Measurements from ENCODE around the gene ZNF221. TPM values are rescaled to one million over a fixed set of nuclear protein-coding genes. Genes with fewer than 3 reads are reported as not detected.
A peak's percentile ranks its signal among the peaks of the same experiment; 100 is the strongest.

Gene ZNF221
- total RNA-seq, 1 experiment from 2014 or later, result 6.2 TPM

DNA sequence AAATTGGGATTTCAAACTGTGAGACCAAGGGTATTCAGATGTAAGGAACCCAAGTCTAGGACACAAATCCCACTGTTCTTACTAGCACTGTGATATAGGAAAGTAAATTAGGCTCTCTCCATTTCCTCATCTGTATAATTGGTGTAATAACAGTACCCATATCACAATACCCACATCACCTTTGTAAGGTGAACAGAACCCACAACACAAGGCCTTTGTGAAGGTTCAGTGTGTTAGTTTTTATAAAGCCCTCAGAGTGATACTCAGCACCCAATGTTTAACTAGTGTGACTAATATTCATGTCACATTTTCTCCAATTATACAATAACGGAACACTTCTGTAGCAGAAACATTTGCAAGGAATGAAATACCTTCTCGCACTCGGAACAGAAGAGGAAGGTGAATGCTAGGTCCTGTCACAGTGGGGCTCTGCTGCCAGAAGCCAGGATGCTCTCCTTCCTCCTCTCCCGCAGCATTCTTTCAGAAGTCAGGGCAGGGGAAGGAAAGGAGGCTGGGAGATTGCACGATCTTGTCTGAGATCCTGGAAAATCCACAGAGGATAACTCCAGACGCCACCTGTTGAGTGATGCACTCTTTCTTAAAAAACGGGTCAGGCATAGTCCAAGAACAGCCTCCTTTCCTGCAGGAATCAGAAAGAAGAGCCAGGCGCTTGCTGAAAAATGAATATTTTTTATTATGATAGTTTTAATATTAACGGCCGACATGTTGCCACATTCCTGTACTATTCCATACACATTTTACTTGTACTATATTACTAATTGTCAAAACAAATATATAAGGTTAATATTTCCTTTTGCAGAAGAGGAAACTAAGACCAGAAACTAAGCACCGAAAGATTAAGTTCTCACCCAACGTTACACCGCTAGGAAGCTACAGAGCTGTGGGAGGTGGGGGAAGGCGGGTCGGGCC, 16.7 kb upstream of the ZNF221 start:
- 0 out of 2 replicates have a peak, but pooled peaks cover 2% of the 10 kb centered on the region for H3K9me3 ChIP-seq
- peaks cover 11% of the 10 kb centered on the region for H3K4me1 Mint-ChIP-seq (ENCODE audit: low read depth, unreplicated experiment)
- CTCF ChIA-PET, result interaction anchor here (1.2 to 1.6 kb wide), 2 partner anchors 17 to 33 kb away, joined by 3 to 6 read pairs; partner anchors contain the start of gene ZNF221
- H3K9me3 Mint-ChIP-seq (ENCODE audit: unreplicated experiment), result peaks cover 11% of the 10 kb centered on the region
- DNase-seq, result no peak
- POLR2A ChIA-PET, result interaction anchor here (0.6 to 1.6 kb wide), 3 partner anchors 48 to 230 kb away, joined by 3 to 5 read pairs (median 5); partner anchors contain the start of genes ZNF226 and ZNF283
- no peaks in the 10 kb centered on the region for H3K27me3 Mint-ChIP-seq (ENCODE audit: insufficient read depth, unreplicated experiment)
- peaks cover 5% of the 10 kb centered on the region; the same call in 1 of the 2 replicates for H3K4me1 ChIP-seq
- TF ChIP-seq, protein P1, sequence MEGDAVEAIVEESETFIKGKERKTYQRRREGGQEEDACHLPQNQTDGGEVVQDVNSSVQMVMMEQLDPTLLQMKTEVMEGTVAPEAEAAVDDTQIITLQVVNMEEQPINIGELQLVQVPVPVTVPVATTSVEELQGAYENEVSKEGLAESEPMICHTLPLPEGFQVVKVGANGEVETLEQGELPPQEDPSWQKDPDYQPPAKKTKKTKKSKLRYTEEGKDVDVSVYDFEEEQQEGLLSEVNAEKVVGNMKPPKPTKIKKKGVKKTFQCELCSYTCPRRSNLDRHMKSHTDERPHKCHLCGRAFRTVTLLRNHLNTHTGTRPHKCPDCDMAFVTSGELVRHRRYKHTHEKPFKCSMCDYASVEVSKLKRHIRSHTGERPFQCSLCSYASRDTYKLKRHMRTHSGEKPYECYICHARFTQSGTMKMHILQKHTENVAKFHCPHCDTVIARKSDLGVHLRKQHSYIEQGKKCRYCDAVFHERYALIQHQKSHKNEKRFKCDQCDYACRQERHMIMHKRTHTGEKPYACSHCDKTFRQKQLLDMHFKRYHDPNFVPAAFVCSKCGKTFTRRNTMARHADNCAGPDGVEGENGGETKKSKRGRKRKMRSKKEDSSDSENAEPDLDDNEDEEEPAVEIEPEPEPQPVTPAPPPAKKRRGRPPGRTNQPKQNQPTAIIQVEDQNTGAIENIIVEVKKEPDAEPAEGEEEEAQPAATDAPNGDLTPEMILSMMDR (IDR thresholded peaks at IDR 0.05; ENCODE audit: insufficient read depth in 1 of 2, low read depth in 1 of 2, low read length in 1 of 2, severe bottlenecking in 1 of 2, unreplicated experiment in 1 of 2), result peak in 1 of 2 experiments; percentile 7
- H3K36me3 Mint-ChIP-seq (ENCODE audit: insufficient read depth, unreplicated experiment), result peaks cover 19% of the 10 kb centered on the region
- peak overlapping the region; percentile 88 for H3K27ac Mint-ChIP-seq (ENCODE audit: unreplicated experiment)
- H3K4me3 Mint-ChIP-seq (ENCODE audit: unreplicated experiment), result peak overlapping the region; percentile 94
- H3K27me3 ChIP-seq (replicated peaks; ENCODE audit: control insufficient read depth, insufficient read depth, low read length), result no peaks in the 10 kb centered on the region
- BruUV-seq (replicated peaks), result TSS peak; percentile 72
- intact Hi-C loops (cut with micrococcal nuclease; ENCODE audit: unreplicated experiment), result loop anchor here (2.0 kb wide), 1 partner anchor 68 kb away; the partner anchor contains the start of gene ZNF230
- peak overlapping the region; percentile 52 for H3K4me3 ChIP-seq (ENCODE audit: low read depth, low read length)
- no peaks in the 10 kb centered on the region; the same call in 1 of the 2 replicates for H3K36me3 ChIP-seq (ENCODE audit: control insufficient read depth, insufficient read depth, low read length)

DNA sequence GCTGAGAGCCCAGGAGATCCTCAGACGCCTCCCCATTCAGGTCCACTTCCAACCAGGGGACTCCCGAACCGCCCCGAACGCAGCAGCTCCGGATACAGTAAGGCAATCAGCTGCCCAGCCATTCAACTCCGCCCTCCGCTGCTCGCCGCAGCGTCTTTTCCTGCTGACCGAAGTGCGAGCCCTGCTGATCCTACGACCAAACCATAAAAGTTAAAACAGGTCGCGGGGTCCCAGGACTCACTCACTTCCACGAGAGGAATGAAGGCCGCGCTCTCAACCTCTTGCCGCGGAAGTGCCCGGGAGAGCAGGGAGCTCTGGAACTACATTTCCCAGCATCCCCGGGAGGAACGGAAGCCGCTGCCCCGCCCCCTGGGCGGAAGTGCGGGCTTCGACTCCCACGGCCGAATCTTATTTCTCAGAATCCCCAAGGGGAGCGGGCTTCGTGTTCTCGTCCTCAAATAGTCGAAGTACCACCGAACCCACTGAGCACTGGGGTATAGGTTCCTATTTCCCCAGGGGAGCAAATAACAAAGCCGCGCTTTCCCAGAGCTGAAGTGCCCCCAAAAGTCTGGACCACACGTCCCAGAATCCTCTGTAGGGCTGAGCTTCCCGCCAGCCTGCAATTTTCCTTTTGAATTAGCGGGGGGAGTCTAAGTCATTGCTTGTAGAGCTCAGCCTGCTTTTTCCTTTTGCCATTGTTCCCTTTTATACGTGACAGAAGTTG, 15.9 kb upstream of the ZNF221 start, which contains the start of gene ZNF45:
Gene ZNF45, minus strand, starts transcription at position 298 of the 724 bp plus-strand sequence. CDS start 13,097 bp downstream, outside the sequence.
- CTCF ChIA-PET, result interaction anchor here (0.5 to 1.6 kb wide), 4 partner anchors 16 to 378 kb away, joined by 3 to 8 read pairs (median 4); partner anchors contain the start of gene ZNF221
- DNase-seq, result peak; percentile 90 to 92
- BruUV-seq (replicated peaks), result no TSS peak

More for the DNA sequence above, 15.9 kb upstream of the ZNF221 start, which contains the start of gene ZNF45:
- Mint-ChIP-seq H3K4me1 (ENCODE audit: low read depth, unreplicated experiment) (peaks cover 11% of the 10 kb centered on the region), H3K27ac (ENCODE audit: unreplicated experiment) (peak within 1 kb of the TSS; percentile 88), H3K9me3 (ENCODE audit: unreplicated experiment) (peaks cover 11% of the 10 kb centered on the region), H3K4me3 (ENCODE audit: unreplicated experiment) (peak within 1 kb of the TSS; percentile 94), H3K36me3 (ENCODE audit: insufficient read depth, unreplicated experiment) (peaks cover 16% of the 10 kb centered on the region), H3K27me3 (ENCODE audit: insufficient read depth, unreplicated experiment) (peaks cover under 1% of the 10 kb centered on the region)
- TF ChIP-seq, protein P1 (IDR thresholded peaks at IDR 0.05; ENCODE audit: insufficient read depth in 1 of 2, low read depth in 1 of 2, low read length in 1 of 2, severe bottlenecking in 1 of 2, unreplicated experiment in 1 of 2), result no peak
- intact Hi-C loops (cut with micrococcal nuclease; ENCODE audit: unreplicated experiment), result loop anchor here (1.0 to 5.0 kb wide), 3 partner anchors 16 to 68 kb away; partner anchors contain the start of genes ZNF155, ZNF221 and ZNF230
- POLR2A ChIA-PET, result interaction anchor here (0.6 to 1.6 kb wide), 9 partner anchors 16 to 277 kb away, joined by 3 to 10 read pairs (median 4); partner anchors contain the start of genes ZNF221, ZNF224, ZNF226 and ZNF227
- Histone ChIP-seq H3K36me3 (ENCODE audit: control insufficient read depth, insufficient read depth, low read length) (no peaks in the 10 kb centered on the region; the same call in 1 of the 2 replicates), H3K27me3 (replicated peaks; ENCODE audit: control insufficient read depth, insufficient read depth, low read length) (no peaks in the 10 kb centered on the region), H3K4me3 (ENCODE audit: low read depth, low read length) (peak within 1 kb of the TSS; percentile 52), H3K9me3 (0 out of 2 replicates have a peak, but pooled peaks cover 6% of the 10 kb centered on the region), H3K4me1 (peaks cover 5% of the 10 kb centered on the region; the same call in 1 of the 2 replicates)
